ENCODE results near the gene SLCO2B1.

The SLCO2B1 gene

GRCh38 chr11:75198278-75198973, 47.5 kb downstream of the SLCO2B1 start:
- Histone ChIP-seq H2AFZ (no peak overlapping the region), H3K4me2 (ENCODE audit: low read length) (no peak overlapping the region), H3K36me3 (ENCODE audit: control insufficient read depth, insufficient read depth, low read length) (no peaks in the 10 kb centered on the region), H3K4me3 (ENCODE audit: low read depth, low read length) (no peak overlapping the region), H3K4me1 (no peaks in the 10 kb centered on the region), H3K79me2 (no peaks in the 10 kb centered on the region), H3K27me3 (ENCODE audit: control insufficient read depth, insufficient read depth, low read length) (no peaks in the 10 kb centered on the region), H3K27ac (no peak overlapping the region), H3K9ac (no peak overlapping the region), H3K9me3 (ENCODE audit: control insufficient read depth, low read length) (no peaks in the 10 kb centered on the region)
- TF ChIP-seq CTCF (IDR thresholded peaks at IDR 0.05) = no peak

- Histone ChIP-seq H3K9me3 (ENCODE audit: control insufficient read depth, low read length) (no peaks in the 10 kb centered on the region), H3K4me2 (ENCODE audit: low read length) (no peak overlapping the region), H3K9ac (no peak overlapping the region), H3K4me1 (no peaks in the 10 kb centered on the region), H3K27ac (no peak overlapping the region), H3K79me2 (no peaks in the 10 kb centered on the region), H2AFZ (no peak overlapping the region), H3K27me3 (ENCODE audit: control insufficient read depth, insufficient read depth, low read length) (no peaks in the 10 kb centered on the region), H3K4me3 (ENCODE audit: low read depth, low read length) (no peak overlapping the region), H3K36me3 (ENCODE audit: control insufficient read depth, insufficient read depth, low read length) (no peaks in the 10 kb centered on the region)
- no peak for TF ChIP-seq CTCF (IDR thresholded peaks at IDR 0.05)
Observed at GRCh38 chr11:75199412-75199955, 48.6 kb downstream of the SLCO2B1 start.

GRCh38 chr11:75200051-75200450, 49.1 kb downstream of the SLCO2B1 start:
- Histone ChIP-seq H3K4me1 (no peaks in the 10 kb centered on the region), H3K4me2 (ENCODE audit: low read length) (no peak overlapping the region), H3K4me3 (ENCODE audit: low read depth, low read length) (no peak overlapping the region), H3K27me3 (ENCODE audit: control insufficient read depth, insufficient read depth, low read length) (no peaks in the 10 kb centered on the region), H3K36me3 (ENCODE audit: control insufficient read depth, insufficient read depth, low read length) (no peaks in the 10 kb centered on the region), H3K9ac (no peak overlapping the region), H3K27ac (no peak overlapping the region), H3K79me2 (no peaks in the 10 kb centered on the region), H3K9me3 (ENCODE audit: control insufficient read depth, low read length) (no peaks in the 10 kb centered on the region), H2AFZ (no peak overlapping the region)
- TF ChIP-seq CTCF (IDR thresholded peaks at IDR 0.05) = no peak

- Histone ChIP-seq H3K27ac (no peak overlapping the region), H3K4me2 (ENCODE audit: low read length) (no peak overlapping the region), H3K36me3 (ENCODE audit: control insufficient read depth, insufficient read depth, low read length) (no peaks in the 10 kb centered on the region), H3K4me3 (ENCODE audit: low read depth, low read length) (no peak overlapping the region), H3K9me3 (ENCODE audit: control insufficient read depth, low read length) (no peaks in the 10 kb centered on the region), H2AFZ (no peak overlapping the region), H3K9ac (no peak overlapping the region), H3K79me2 (no peaks in the 10 kb centered on the region), H3K27me3 (ENCODE audit: control insufficient read depth, insufficient read depth, low read length) (no peaks in the 10 kb centered on the region), H3K4me1 (no peaks in the 10 kb centered on the region)
- no peak for TF ChIP-seq CTCF (IDR thresholded peaks at IDR 0.05)
Observed at GRCh38 chr11:75200531-75200930, 49.6 kb downstream of the SLCO2B1 start.

GRCh38 chr11:75201771-75202170, 50.9 kb downstream of the SLCO2B1 start:
- TF ChIP-seq CTCF (IDR thresholded peaks at IDR 0.05) = no peak
- no peaks in the 10 kb centered on the region for H3K9me3 ChIP-seq (ENCODE audit: control insufficient read depth, low read length)
- no peaks in the 10 kb centered on the region for H3K4me1 ChIP-seq

More at GRCh38 chr11:75201771-75202170, 50.9 kb downstream of the SLCO2B1 start:
- H2AFZ ChIP-seq = no peak overlapping the region
- H3K36me3 ChIP-seq (ENCODE audit: control insufficient read depth, insufficient read depth, low read length) = no peaks in the 10 kb centered on the region
- H3K4me2 ChIP-seq (ENCODE audit: low read length) = no peak overlapping the region
- no peaks in the 10 kb centered on the region for H3K27me3 ChIP-seq (ENCODE audit: control insufficient read depth, insufficient read depth, low read length)
- H3K79me2 ChIP-seq = no peaks in the 10 kb centered on the region
- H3K27ac ChIP-seq = no peak overlapping the region
- no peak overlapping the region for H3K9ac ChIP-seq
- H3K4me3 ChIP-seq (ENCODE audit: low read depth, low read length) = no peak overlapping the region
